Right atrium auricular region (tissue), 2 donors: ENCODE measurements around the gene DYSF. TPM values are rescaled to one million over a fixed set of nuclear protein-coding genes. Genes with fewer than 3 reads are reported as not detected.

ENCODE experiments used
- DNase-seq: peaks from one replicate; pipeline ENCODE4 v3.0.0-alpha.2; 2019; ENCODE audit warnings: low spot score
- H3K27ac ChIP-seq, 2 donors: fragments of 200-600 bp; sonication (generic); 1 replicate in 1 of 2; 2 replicates in 1 of 2; pipeline ENCODE4 v1.5.1; 2016 to 2019
- H3K27me3 ChIP-seq, 2 donors: fragments of 200-600 bp; sonication (generic); one replicate each; pipeline versions ENCODE4 v1.5.1 to v1.6.0; 2017 to 2019
- H3K36me3 ChIP-seq: fragments of 200-600 bp; sonication (generic); one replicate; pipeline ENCODE4 v1.5.1; 2016
- H3K4me1 ChIP-seq, 2 donors: fragments of 200-600 bp; sonication (generic); one replicate each; pipeline versions ENCODE4 v1.5.1 to v1.6.0; 2017 to 2019
- H3K4me3 ChIP-seq, 2 donors: fragments of 200-600 bp; sonication (generic); 1 replicate in 1 of 2; 2 replicates in 1 of 2; pipeline ENCODE4 v1.5.1; 2017 to 2019; ENCODE audit warnings: mild to moderate bottlenecking in 1 of 2, moderate library complexity in 1 of 2
- H3K9me3 ChIP-seq, 2 donors: fragments of 200-600 bp; sonication (generic); one replicate each; pipeline ENCODE4 v1.5.1; 2019
- CTCF ChIP-seq, 2 donors: fragments of 200-600 bp; sonication (generic); IDR thresholded peaks; one replicate each; pipeline ENCODE4 v1.5.1; 2019; ENCODE audit warnings: antibody characterized with exemption in 2 of 2
- total RNA-seq, 2 donors: library from RNA; depleted of rRNA; stranded (reverse); fragments of >200 nt; gene quantifications; one replicate each; pipeline ENCODE4 v1.1.0, GENCODE V29; 2016

DYSF gene
- total RNA-seq, 2 donors from 2014 or later, result 31.3 to 52.1 TPM

GRCh38 chr2:71577209-71577608 is 123.8 kb downstream of the DYSF start:
- peaks cover 19% of the 10 kb centered on the region for H3K36me3 ChIP-seq
- TF ChIP-seq CTCF (IDR thresholded peaks at IDR 0.05), result no peak
- peaks cover 0 to 45% of the 10 kb centered on the region in 2 donors for H3K4me1 ChIP-seq
- H3K27me3 ChIP-seq, result no peaks in the 10 kb centered on the region
- DNase-seq, result no peak
- H3K9me3 ChIP-seq, result no peaks in the 10 kb centered on the region
- H3K27ac ChIP-seq, result peak overlapping the region in 1 of 2 donors; percentile 6
- H3K4me3 ChIP-seq, result no peak overlapping the region

GRCh38 chr2:71578767-71579342 is 125.5 kb downstream of the DYSF start:
- Histone ChIP-seq H3K27me3 (no peaks in the 10 kb centered on the region), H3K4me1 (peaks cover 0 to 45% of the 10 kb centered on the region in 2 donors), H3K27ac (peak overlapping the region; percentile 59 to 63), H3K4me3 (no peak overlapping the region), H3K36me3 (peaks cover 16% of the 10 kb centered on the region), H3K9me3 (no peaks in the 10 kb centered on the region)
- DNase-seq, result peak; percentile 91
- TF ChIP-seq CTCF (IDR thresholded peaks at IDR 0.05), result no peak

GRCh38 chr2:71581026-71581425 is 127.7 kb downstream of the DYSF start:
- peaks cover 0 to 28% of the 10 kb centered on the region in 2 donors for H3K4me1 ChIP-seq
- peak overlapping the region in 1 of 2 donors; percentile 59 for H3K27ac ChIP-seq
- H3K4me3 ChIP-seq, result no peak overlapping the region
- no peaks in the 10 kb centered on the region for H3K9me3 ChIP-seq
- DNase-seq, result peak; percentile 83
- no peaks in the 10 kb centered on the region for H3K27me3 ChIP-seq
- peaks cover 12% of the 10 kb centered on the region for H3K36me3 ChIP-seq
- no peak for TF ChIP-seq CTCF (IDR thresholded peaks at IDR 0.05)

- Histone ChIP-seq H3K4me1 (peaks cover 0 to 10% of the 10 kb centered on the region in 2 donors), H3K27ac (no peak overlapping the region), H3K9me3 (no peaks in the 10 kb centered on the region), H3K36me3 (no peaks in the 10 kb centered on the region), H3K27me3 (no peaks in the 10 kb centered on the region), H3K4me3 (no peak overlapping the region)
- TF ChIP-seq CTCF (IDR thresholded peaks at IDR 0.05), result no peak
- DNase-seq, result no peak
Observed at GRCh38 chr2:71583876-71584275, 130.5 kb downstream of the DYSF start.

GRCh38 chr2:71586471-71586870 is 133.1 kb downstream of the DYSF start:
- no peak for DNase-seq
- Histone ChIP-seq H3K27ac (no peak overlapping the region), H3K36me3 (peaks cover 16% of the 10 kb centered on the region), H3K27me3 (no peaks in the 10 kb centered on the region), H3K4me3 (no peak overlapping the region), H3K9me3 (no peaks in the 10 kb centered on the region), H3K4me1 (peaks cover 0 to 1% of the 10 kb centered on the region in 2 donors)
- TF ChIP-seq CTCF (IDR thresholded peaks at IDR 0.05), result no peak

GRCh38 chr2:71587509-71588073 is 134.2 kb downstream of the DYSF start:
- Histone ChIP-seq H3K36me3 (peaks cover 18% of the 10 kb centered on the region), H3K27ac (no peak overlapping the region), H3K27me3 (no peaks in the 10 kb centered on the region), H3K4me1 (no peaks in the 10 kb centered on the region), H3K4me3 (no peak overlapping the region), H3K9me3 (no peaks in the 10 kb centered on the region)
- TF ChIP-seq CTCF (IDR thresholded peaks at IDR 0.05), result no peak
- DNase-seq, result no peak
